H1 (cell line): ENCODE data around the gene SPTBN4. TPM values are rescaled to one million over a fixed set of nuclear protein-coding genes. Genes with fewer than 3 reads are reported as not detected.
A peak's percentile ranks its signal among the peaks of the same experiment; 100 is the strongest.

Experiments used
- CTCF ChIA-PET: fragments of 300-600 bp; sonication (Branson Sonifier 250); formaldehyde crosslinking; loops from one replicate; lab custom pipeline; 2021; ENCODE audit not compliant: partially characterized antibody; lab: Charles Lee
- POLR2A ChIA-PET: fragments of 300-600 bp; sonication (Branson Sonifier 250); formaldehyde crosslinking; loops from one replicate; lab custom pipeline; 2021; ENCODE audit warnings: inconsistent platforms; ENCODE audit not compliant: partially characterized antibody; lab: Charles Lee
- DNase-seq, 2 experiments: peaks; one replicate each; pipeline versions ENCODE4 v3.0.0 to v3.0.0-alpha.2; 2010 to 2022; ENCODE audit warnings: low spot score in 2 of 2, low read depth in 1 of 2, mixed read lengths in 1 of 2
- FAIRE-seq: peaks from 2 replicates; lab custom pipeline; 2011; peaks lifted over from hg19 to GRCh38; lab: Jason Lieb, UNC
- H2AFZ ChIP-seq: 2 replicates; pipeline ENCODE4 v1.8.1; 2012; ENCODE audit warnings: low read length, inconsistent platforms
- H2AK5ac ChIP-seq: 2 replicates; pipeline ENCODE4 v1.6.1; 2013; ENCODE audit warnings: low read depth, low read length
- H2BK120ac ChIP-seq: replicated peaks from 2 replicates; pipeline ENCODE3; 2013; ENCODE audit warnings: low read depth, low read length, inconsistent platforms
- H2BK12ac ChIP-seq: 2 replicates; pipeline ENCODE4 v1.6.1; 2013; ENCODE audit warnings: low read depth, low read length
- H2BK15ac ChIP-seq: 2 replicates; pipeline ENCODE4 v1.6.1; 2013; ENCODE audit warnings: low read length
- H2BK20ac ChIP-seq: 2 replicates; pipeline ENCODE4 v1.6.1; 2013; ENCODE audit warnings: low read length
- H2BK5ac ChIP-seq: 2 replicates; pipeline ENCODE4 v1.6.1; 2013; ENCODE audit warnings: low read depth, low read length
- H3K14ac ChIP-seq: 2 replicates; pipeline ENCODE4 v1.6.1; 2013; ENCODE audit warnings: inconsistent platforms; ENCODE audit not compliant: insufficient read length
- H3K18ac ChIP-seq: 2 replicates; pipeline ENCODE4 v1.6.1; 2013; ENCODE audit warnings: low read length; ENCODE audit errors: extremely low read depth
- H3K23ac ChIP-seq: 2 replicates; pipeline ENCODE4 v1.6.1; 2013; ENCODE audit warnings: inconsistent platforms; ENCODE audit not compliant: insufficient read length
- H3K23me2 ChIP-seq: 2 replicates; pipeline ENCODE4 v1.6.1; 2013; ENCODE audit warnings: low read depth, low read length
- H3K27ac ChIP-seq: 2 replicates; pipeline ENCODE4 v1.6.1; 2011; ENCODE audit warnings: low read depth, low read length, inconsistent platforms
- H3K27me3 ChIP-seq, 4 experiments: replicated peaks in 1 of 4; 1 replicate in 1 of 4; 2 replicates in 3 of 4; pipeline versions ENCODE4 v1.6.1 to v1.8.1; 2011 to 2013; ENCODE audit warnings: low read length in 3 of 4, mild to moderate bottlenecking in 3 of 4, inconsistent platforms in 2 of 4, mixed read lengths in 2 of 4, moderate library complexity in 1 of 4; ENCODE audit not compliant: control insufficient read depth in 3 of 4, insufficient read depth in 3 of 4; ENCODE audit errors: extremely low read depth in 1 of 4
- H3K36me3 ChIP-seq, 4 experiments: 2 replicates each; pipeline versions ENCODE4 v1.6.1 to v1.8.1; 2011 to 2013; ENCODE audit warnings: mild to moderate bottlenecking in 4 of 4, low read length in 3 of 4, moderate library complexity in 2 of 4, control low read depth in 1 of 4, inconsistent platforms in 1 of 4; ENCODE audit not compliant: insufficient read depth in 4 of 4, control insufficient read depth in 2 of 4
- H3K4ac ChIP-seq: replicated peaks from 2 replicates; pipeline ENCODE3; 2013; ENCODE audit warnings: low read length, low read depth, mixed read lengths, inconsistent platforms; ENCODE audit not compliant: insufficient read length
- H3K4me1 ChIP-seq, 4 experiments: replicated peaks in 1 of 4; 1 replicate in 1 of 4; 2 replicates in 3 of 4; pipeline versions ENCODE4 v1.6.1 to v1.8.1; 2011 to 2013; ENCODE audit warnings: low read length in 3 of 4, inconsistent platforms in 2 of 4, mixed read lengths in 1 of 4; ENCODE audit not compliant: insufficient read depth in 4 of 4, control insufficient read depth in 3 of 4
- H3K4me2 ChIP-seq, 2 experiments: 2 replicates each; pipeline versions ENCODE4 v1.6.1 to v1.8.1; 2011 to 2013; ENCODE audit warnings: low read depth in 2 of 2, low read length in 2 of 2, control low read depth in 1 of 2, inconsistent platforms in 1 of 2, mild to moderate bottlenecking in 1 of 2; ENCODE audit not compliant: insufficient read depth in 1 of 2
- H3K4me3 ChIP-seq, 4 experiments: fragments of 200-600, 300-600 bp in 1 of 4; sonication (generic), shearing (Covaris generic), sonication (Bioruptor Twin) in 1 of 4; 2 replicates each; pipeline versions ENCODE4 v1.5.1 to v1.8.1; 2011 to 2016; ENCODE audit warnings: low read length in 4 of 4, low read depth in 3 of 4, control low read depth in 2 of 4, inconsistent platforms in 2 of 4, mild to moderate bottlenecking in 2 of 4, mixed read lengths in 1 of 4, moderate library complexity in 1 of 4; ENCODE audit not compliant: insufficient read depth in 2 of 4; ENCODE audit errors: extremely low read depth in 1 of 4
- H3K56ac ChIP-seq: replicated peaks from 2 replicates; pipeline ENCODE3; 2013; ENCODE audit warnings: low read depth, mild to moderate bottlenecking, mixed read lengths, low read length, inconsistent platforms; ENCODE audit not compliant: insufficient read length
- H3K79me1 ChIP-seq: 2 replicates; pipeline ENCODE4 v1.6.1; 2013; ENCODE audit warnings: low read depth, low read length, control low read depth
- H3K79me2 ChIP-seq, 2 experiments: 2 replicates each; pipeline versions ENCODE4 v1.6.1 to v1.8.1; 2012 to 2013; ENCODE audit warnings: low read length in 2 of 2, mild to moderate bottlenecking in 2 of 2, inconsistent platforms in 1 of 2; ENCODE audit not compliant: insufficient read depth in 2 of 2, control insufficient read depth in 1 of 2
- H3K9ac ChIP-seq, 4 experiments: replicated peaks in 1 of 4; 1 replicate in 1 of 4; 2 replicates in 3 of 4; pipeline versions ENCODE4 v1.6.1 to v1.8.1; 2011 to 2013; ENCODE audit warnings: low read depth in 3 of 4, low read length in 3 of 4, control low read depth in 2 of 4, mild to moderate bottlenecking in 2 of 4, moderate library complexity in 2 of 4, inconsistent platforms in 1 of 4; ENCODE audit errors: extremely low read depth in 1 of 4
- H3K9me3 ChIP-seq, 2 experiments: 2 replicates each; pipeline versions ENCODE4 v1.6.1 to v1.8.1; 2012 to 2013; ENCODE audit warnings: mild to moderate bottlenecking in 2 of 2, moderate library complexity in 2 of 2, control low read depth in 1 of 2, inconsistent platforms in 1 of 2, low read depth in 1 of 2, low read length in 1 of 2, mixed read lengths in 1 of 2; ENCODE audit not compliant: insufficient read depth in 2 of 2
- H4K20me1 ChIP-seq, 2 experiments: replicated peaks in 1 of 2; 2 replicates each; pipeline versions ENCODE3 to v1.8.1; 2011 to 2013; ENCODE audit warnings: inconsistent platforms in 2 of 2, low read length in 2 of 2, mild to moderate bottlenecking in 1 of 2; ENCODE audit not compliant: insufficient read depth in 2 of 2, control insufficient read depth in 1 of 2
- H4K5ac ChIP-seq: 2 replicates; pipeline ENCODE4 v1.6.1; 2013; ENCODE audit warnings: low read length, low read depth, mixed read lengths, inconsistent platforms; ENCODE audit not compliant: insufficient read length
- H4K8ac ChIP-seq: 2 replicates; pipeline ENCODE4 v1.8.0; 2013; ENCODE audit warnings: mild to moderate bottlenecking, moderate library complexity, low read length, inconsistent platforms; ENCODE audit not compliant: insufficient read depth; ENCODE audit errors: extremely low read depth
- H4K91ac ChIP-seq: replicated peaks from 2 replicates; pipeline ENCODE3; 2013; ENCODE audit warnings: low read length, mixed read lengths, inconsistent platforms; ENCODE audit not compliant: insufficient read length
- CBX8 ChIP-seq: fragments of 300-800, 300-1000 bp; sonication (generic); IDR thresholded peaks from 2 replicates; pipeline ENCODE4 v1.7.1; 2016; ENCODE audit warnings: low read depth, low read length, borderline replicate concordance
- EP300 ChIP-seq, 2 experiments: IDR thresholded peaks; 1 replicate in 1 of 2; 2 replicates in 1 of 2; pipeline ENCODE4 v1.6.1; 2011 to 2012; ENCODE audit warnings: low read depth in 2 of 2, low read length in 2 of 2, mild to moderate bottlenecking in 2 of 2, borderline replicate concordance in 1 of 2, inconsistent platforms in 1 of 2, moderate library complexity in 1 of 2
- HDAC6 ChIP-seq: IDR thresholded peaks from one replicate; pipeline ENCODE4 v1.7.1; 2012; ENCODE audit warnings: low read depth, mild to moderate bottlenecking, inconsistent platforms, low read length, moderate library complexity
- KDM4A ChIP-seq: IDR thresholded peaks from one replicate; pipeline ENCODE4 v1.7.1; 2012; ENCODE audit warnings: low read depth, mild to moderate bottlenecking, moderate library complexity, low read length, inconsistent platforms; ENCODE audit not compliant: severe bottlenecking
- MAX ChIP-seq: IDR thresholded peaks from 2 replicates; pipeline ENCODE4 v1.6.1; 2012; ENCODE audit warnings: inconsistent platforms
- RBBP5 ChIP-seq: IDR thresholded peaks from 2 replicates; pipeline ENCODE4 v1.7.1; 2012; ENCODE audit warnings: low read depth, mild to moderate bottlenecking, inconsistent platforms, low read length, moderate library complexity, borderline replicate concordance
- RNF2 ChIP-seq: fragments of 200-900, 300-1000 bp; sonication (generic); IDR thresholded peaks from 2 replicates; pipeline ENCODE4 v1.7.1; 2016; ENCODE audit warnings: borderline replicate concordance, low read depth, mild to moderate bottlenecking, antibody characterized with exemption, low read length; ENCODE audit not compliant: poor library complexity, severe bottlenecking; ENCODE audit errors: missing control alignments
- SIN3A ChIP-seq, 2 experiments: IDR thresholded peaks in 1 of 2; conservative IDR thresholded peaks in 1 of 2; 2 replicates each; pipeline ENCODE4 v1.6.1; 2011 to 2012; ENCODE audit warnings: low read length in 2 of 2, improper control_type of control experiment in 1 of 2, low read depth in 1 of 2, mild to moderate bottlenecking in 1 of 2
- SRF ChIP-seq: IDR thresholded peaks from 2 replicates; pipeline ENCODE4 v1.6.1; 2011; ENCODE audit warnings: mild to moderate bottlenecking, low read depth, low read length, moderate library complexity
- TAF7 ChIP-seq: optimal IDR thresholded peaks from 2 replicates; pipeline ENCODE3; 2011; ENCODE audit warnings: low read depth, mild to moderate bottlenecking, inconsistent platforms, low read length, moderate library complexity, borderline replicate concordance
- WGBS, 2 experiments: shearing (Covaris generic) in 1 of 2; methylation state at CpG; one replicate each; pipeline versions ENCODE4 v1.1.6 to v1.1.7; 2013 to 2015; ENCODE audit warnings: low lambda C conversion rate in 2 of 2, mixed read lengths in 2 of 2, inconsistent platforms in 1 of 2, low coverage in 1 of 2, missing lambda C conversion rate in 1 of 2; ENCODE audit not compliant: insufficient replicate concordance in 2 of 2, insufficient coverage in 1 of 2, insufficient read length in 1 of 2; ENCODE audit errors: extremely low coverage in 1 of 2, missing lambda C conversion rate in 1 of 2; 5-methylcytosine and 5-hydroxymethylcytosine counted together
- polyA plus RNA-seq, 7 experiments: library from polyadenylated mRNA; depleted of rRNA in 3 of 7; stranded (reverse) in 5 of 7; unstranded in 2 of 7; fragments of >200 nt in 5 of 7; fragments of 200-250 nt in 2 of 7; gene quantifications; 1 replicate in 5 of 7; 2 replicates in 1 of 7; 4 replicates in 1 of 7; pipeline versions ENCODE4 v1.2.1 to v1.2.3, GENCODE V29; 2011 to 2013; ENCODE audit warnings: missing spikeins in 2 of 7, mixed read lengths in 2 of 7
- total RNA-seq: library from RNA; stranded (reverse); fragmentation: NEBNext Ultra II Directional; extraction: Animal tissue kit (Norgen Biotek cat#: 25700); gene quantifications from 2 replicates; pipeline ENCODE4 v1.2.1, GENCODE V29; 2021

Gene SPTBN4
- total and polyA plus RNA-seq, 2 of the 8 experiments (the other 6 are each of a cell fraction or from before 2014, with no cell fraction given): 1.9 to 3.0 TPM

GRCh38 chr19:40444825-40445312 lies 21.9 kb upstream of the SPTBN4 start:
- peaks cover 3 to 9% (median 7%) of the 10 kb centered on the region in 4 experiments; a peak in 6 of 7 replicates for H3K4me1 ChIP-seq
- no peak for FAIRE-seq
- H3K4me3 ChIP-seq: peak overlapping the region; percentile 55 to 99 (median 98)
- H3K23ac ChIP-seq: no peak overlapping the region
- ChIA-PET CTCF (interaction anchor here (0.7 to 5.1 kb wide), 4 partner anchors 9 to 24 kb away, joined by 3 to 29 read pairs (median 3); partner anchors contain the start of gene BLVRB), POLR2A (interaction anchor here (0.8 to 4.4 kb wide), 7 partner anchors 9 to 35 kb away, joined by 3 to 40 read pairs (median 4); partner anchors contain the start of gene PRX)
- peak overlapping the region; percentile 68; the same call in 1 of the 2 replicates for H3K18ac ChIP-seq
- H3K79me1 ChIP-seq: no peaks in the 10 kb centered on the region; the same call in 1 of the 2 replicates
- H3K9me3 ChIP-seq: no peaks in the 10 kb centered on the region
- H4K20me1 ChIP-seq: peaks cover 0 to 5% of the 10 kb centered on the region in 2 experiments
- no peaks in the 10 kb centered on the region for H3K27me3 ChIP-seq
- no peak overlapping the region for H3K4ac ChIP-seq
- H3K9ac ChIP-seq: peak overlapping the region in 3 of 4 experiments; percentile 70 to 78 (median 70); a peak in 6 of 7 replicates
- H3K79me2 ChIP-seq: peaks cover 0 to 23% of the 10 kb centered on the region in 2 experiments; a peak in 2 of 4 replicates
- peaks cover 7% of the 10 kb centered on the region; the same call in 1 of the 2 replicates for H3K23me2 ChIP-seq
- peaks cover 9 to 17% (median 11%) of the 10 kb centered on the region in 4 experiments; a peak in 6 of 8 replicates for H3K36me3 ChIP-seq
- peak overlapping the region; percentile 32 for H3K56ac ChIP-seq
- peak overlapping the region; percentile 90; the same call in 1 of the 2 replicates for H2BK12ac ChIP-seq
- H3K4me2 ChIP-seq: peak overlapping the region; percentile 57 to 92
- peak overlapping the region; percentile 61; the same call in 1 of the 2 replicates for H2AFZ ChIP-seq
- peak overlapping the region; percentile 43 for H4K5ac ChIP-seq
- no peak overlapping the region for H2AK5ac ChIP-seq
- peak overlapping the region; percentile 89 for H3K27ac ChIP-seq
- no peak overlapping the region for H4K91ac ChIP-seq
- H2BK15ac ChIP-seq: no peak overlapping the region
- no peak for DNase-seq
- peak overlapping the region; percentile 35; the same call in 1 of the 2 replicates for H4K8ac ChIP-seq
- H2BK120ac ChIP-seq: no peak overlapping the region
- peak overlapping the region; percentile 92 for H2BK5ac ChIP-seq
- H3K14ac ChIP-seq: no peak overlapping the region
- WGBS, 2 experiments: 44% methylated on average over 12 of the region's 18 CpGs; no CpG with 5 or more reads in 1 of the 2 experiments
- no peak overlapping the region for H2BK20ac ChIP-seq
- TF ChIP-seq MAX: no peak
- no peak; a peak in 1 of 4 replicates for TF ChIP-seq SIN3A (conservative IDR thresholded peaks at IDR 0.05 in 1 of 2, IDR thresholded peaks at IDR 0.05 in 1 of 2; ENCODE audit: low read depth in 1 of 2, low read length in 2 of 2)
- TF ChIP-seq RBBP5: no peak
- TF ChIP-seq TAF7: peak; percentile 38
- TF ChIP-seq CBX8: no peak
- no peak for TF ChIP-seq EP300 (IDR thresholded peaks at IDR 0.05; ENCODE audit: borderline replicate concordance in 1 of 2, low read depth in 2 of 2, low read length in 2 of 2)
- TF ChIP-seq SRF: no peak
- no peak for TF ChIP-seq HDAC6
- no peak for TF ChIP-seq KDM4A
- TF ChIP-seq RNF2: no peak
